ENCODE data around the gene KCP. TPM values are rescaled to one million over a fixed set of nuclear protein-coding genes. Genes with fewer than 3 reads are reported as not detected.

The KCP gene
- total and polyA plus RNA-seq, 2 of the 13 experiments (the other 11 are each of a cell fraction or from before 2014, with no cell fraction given), result 0.37 to 1.0 TPM

DNA sequence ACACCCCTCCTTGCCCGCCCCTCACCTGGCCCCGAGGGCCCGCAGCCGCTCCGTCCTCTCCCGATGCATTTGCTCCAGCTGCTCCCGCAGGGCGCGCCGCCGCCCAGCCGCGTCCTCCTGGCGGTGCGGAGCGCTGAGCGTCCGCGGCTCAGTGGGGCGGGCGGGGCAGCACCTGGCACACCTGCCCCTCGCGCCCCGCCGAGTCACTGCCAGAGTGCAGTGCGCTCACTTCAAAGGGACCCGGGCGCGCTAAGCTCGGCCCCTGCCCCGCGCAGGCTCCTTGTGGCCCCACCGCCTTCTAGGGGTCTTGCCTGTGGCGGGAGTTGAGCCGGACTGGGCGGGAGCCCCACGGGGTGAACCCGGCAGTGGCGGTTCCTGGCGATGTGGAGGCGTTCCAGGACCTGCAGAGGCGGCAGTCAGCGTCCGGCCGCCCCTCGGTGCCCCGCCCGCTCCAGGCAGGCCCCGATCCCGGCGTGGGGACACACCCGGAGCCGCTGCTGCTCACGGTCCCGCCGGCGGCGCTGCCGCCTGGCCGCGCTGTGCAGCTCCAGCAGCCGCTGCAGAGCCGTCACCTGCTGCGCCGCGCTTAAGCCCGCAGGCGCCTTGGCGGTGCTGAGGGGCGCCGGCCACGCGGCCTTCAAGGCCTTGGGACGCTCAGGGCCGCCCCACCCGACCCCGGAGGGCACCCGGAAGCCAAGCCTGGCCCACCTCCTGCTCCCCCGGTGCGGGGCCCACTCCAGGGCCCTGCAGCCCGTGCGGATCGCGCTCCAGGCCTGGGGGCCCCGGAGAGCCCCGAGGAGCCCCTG is 41.2 kb downstream of the KCP start (continued):
- TF ChIP-seq, protein P1, sequence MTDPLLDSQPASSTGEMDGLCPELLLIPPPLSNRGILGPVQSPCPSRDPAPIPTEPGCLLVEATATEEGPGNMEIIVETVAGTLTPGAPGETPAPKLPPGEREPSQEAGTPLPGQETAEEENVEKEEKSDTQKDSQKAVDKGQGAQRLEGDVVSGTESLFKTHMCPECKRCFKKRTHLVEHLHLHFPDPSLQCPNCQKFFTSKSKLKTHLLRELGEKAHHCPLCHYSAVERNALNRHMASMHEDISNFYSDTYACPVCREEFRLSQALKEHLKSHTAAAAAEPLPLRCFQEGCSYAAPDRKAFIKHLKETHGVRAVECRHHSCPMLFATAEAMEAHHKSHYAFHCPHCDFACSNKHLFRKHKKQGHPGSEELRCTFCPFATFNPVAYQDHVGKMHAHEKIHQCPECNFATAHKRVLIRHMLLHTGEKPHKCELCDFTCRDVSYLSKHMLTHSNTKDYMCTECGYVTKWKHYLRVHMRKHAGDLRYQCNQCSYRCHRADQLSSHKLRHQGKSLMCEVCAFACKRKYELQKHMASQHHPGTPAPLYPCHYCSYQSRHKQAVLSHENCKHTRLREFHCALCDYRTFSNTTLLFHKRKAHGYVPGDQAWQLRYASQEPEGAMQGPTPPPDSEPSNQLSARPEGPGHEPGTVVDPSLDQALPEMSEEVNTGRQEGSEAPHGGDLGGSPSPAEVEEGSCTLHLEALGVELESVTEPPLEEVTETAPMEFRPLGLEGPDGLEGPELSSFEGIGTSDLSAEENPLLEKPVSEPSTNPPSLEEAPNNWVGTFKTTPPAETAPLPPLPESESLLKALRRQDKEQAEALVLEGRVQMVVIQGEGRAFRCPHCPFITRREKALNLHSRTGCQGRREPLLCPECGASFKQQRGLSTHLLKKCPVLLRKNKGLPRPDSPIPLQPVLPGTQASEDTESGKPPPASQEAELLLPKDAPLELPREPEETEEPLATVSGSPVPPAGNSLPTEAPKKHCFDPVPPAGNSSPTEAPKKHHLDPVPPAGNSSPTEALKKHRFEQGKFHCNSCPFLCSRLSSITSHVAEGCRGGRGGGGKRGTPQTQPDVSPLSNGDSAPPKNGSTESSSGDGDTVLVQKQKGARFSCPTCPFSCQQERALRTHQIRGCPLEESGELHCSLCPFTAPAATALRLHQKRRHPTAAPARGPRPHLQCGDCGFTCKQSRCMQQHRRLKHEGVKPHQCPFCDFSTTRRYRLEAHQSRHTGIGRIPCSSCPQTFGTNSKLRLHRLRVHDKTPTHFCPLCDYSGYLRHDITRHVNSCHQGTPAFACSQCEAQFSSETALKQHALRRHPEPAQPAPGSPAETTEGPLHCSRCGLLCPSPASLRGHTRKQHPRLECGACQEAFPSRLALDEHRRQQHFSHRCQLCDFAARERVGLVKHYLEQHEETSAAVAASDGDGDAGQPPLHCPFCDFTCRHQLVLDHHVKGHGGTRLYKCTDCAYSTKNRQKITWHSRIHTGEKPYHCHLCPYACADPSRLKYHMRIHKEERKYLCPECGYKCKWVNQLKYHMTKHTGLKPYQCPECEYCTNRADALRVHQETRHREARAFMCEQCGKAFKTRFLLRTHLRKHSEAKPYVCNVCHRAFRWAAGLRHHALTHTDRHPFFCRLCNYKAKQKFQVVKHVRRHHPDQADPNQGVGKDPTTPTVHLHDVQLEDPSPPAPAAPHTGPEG (CRISPR knock-in tag; IDR thresholded peaks at IDR 0.05), result 0 out of 2 replicates have a peak, but pooled peaks have one; percentile 43
- TF ChIP-seq, protein P2, sequence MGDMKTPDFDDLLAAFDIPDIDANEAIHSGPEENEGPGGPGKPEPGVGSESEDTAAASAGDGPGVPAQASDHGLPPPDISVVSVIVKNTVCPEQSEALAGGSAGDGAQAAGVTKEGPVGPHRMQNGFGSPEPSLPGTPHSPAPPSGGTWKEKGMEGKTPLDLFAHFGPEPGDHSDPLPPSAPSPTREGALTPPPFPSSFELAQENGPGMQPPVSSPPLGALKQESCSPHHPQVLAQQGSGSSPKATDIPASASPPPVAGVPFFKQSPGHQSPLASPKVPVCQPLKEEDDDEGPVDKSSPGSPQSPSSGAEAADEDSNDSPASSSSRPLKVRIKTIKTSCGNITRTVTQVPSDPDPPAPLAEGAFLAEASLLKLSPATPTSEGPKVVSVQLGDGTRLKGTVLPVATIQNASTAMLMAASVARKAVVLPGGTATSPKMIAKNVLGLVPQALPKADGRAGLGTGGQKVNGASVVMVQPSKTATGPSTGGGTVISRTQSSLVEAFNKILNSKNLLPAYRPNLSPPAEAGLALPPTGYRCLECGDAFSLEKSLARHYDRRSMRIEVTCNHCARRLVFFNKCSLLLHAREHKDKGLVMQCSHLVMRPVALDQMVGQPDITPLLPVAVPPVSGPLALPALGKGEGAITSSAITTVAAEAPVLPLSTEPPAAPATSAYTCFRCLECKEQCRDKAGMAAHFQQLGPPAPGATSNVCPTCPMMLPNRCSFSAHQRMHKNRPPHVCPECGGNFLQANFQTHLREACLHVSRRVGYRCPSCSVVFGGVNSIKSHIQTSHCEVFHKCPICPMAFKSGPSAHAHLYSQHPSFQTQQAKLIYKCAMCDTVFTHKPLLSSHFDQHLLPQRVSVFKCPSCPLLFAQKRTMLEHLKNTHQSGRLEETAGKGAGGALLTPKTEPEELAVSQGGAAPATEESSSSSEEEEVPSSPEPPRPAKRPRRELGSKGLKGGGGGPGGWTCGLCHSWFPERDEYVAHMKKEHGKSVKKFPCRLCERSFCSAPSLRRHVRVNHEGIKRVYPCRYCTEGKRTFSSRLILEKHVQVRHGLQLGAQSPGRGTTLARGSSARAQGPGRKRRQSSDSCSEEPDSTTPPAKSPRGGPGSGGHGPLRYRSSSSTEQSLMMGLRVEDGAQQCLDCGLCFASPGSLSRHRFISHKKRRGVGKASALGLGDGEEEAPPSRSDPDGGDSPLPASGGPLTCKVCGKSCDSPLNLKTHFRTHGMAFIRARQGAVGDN (CRISPR knock-in tag; IDR thresholded peaks at IDR 0.05), result peak; percentile 83
- no peak for TF ChIP-seq ZNF672 (CRISPR knock-in tag; IDR thresholded peaks at IDR 0.05)
- no peak for TF ChIP-seq SOX6 (IDR thresholded peaks at IDR 0.05)
- no peak for TF ChIP-seq SOX6 (CRISPR knock-in tag; IDR thresholded peaks at IDR 0.05)
- 0 out of 2 replicates have a peak, but pooled peaks have one; percentile 54 for TF ChIP-seq SATB2 (CRISPR knock-in tag; IDR thresholded peaks at IDR 0.05)
- TF ChIP-seq, protein P3, sequence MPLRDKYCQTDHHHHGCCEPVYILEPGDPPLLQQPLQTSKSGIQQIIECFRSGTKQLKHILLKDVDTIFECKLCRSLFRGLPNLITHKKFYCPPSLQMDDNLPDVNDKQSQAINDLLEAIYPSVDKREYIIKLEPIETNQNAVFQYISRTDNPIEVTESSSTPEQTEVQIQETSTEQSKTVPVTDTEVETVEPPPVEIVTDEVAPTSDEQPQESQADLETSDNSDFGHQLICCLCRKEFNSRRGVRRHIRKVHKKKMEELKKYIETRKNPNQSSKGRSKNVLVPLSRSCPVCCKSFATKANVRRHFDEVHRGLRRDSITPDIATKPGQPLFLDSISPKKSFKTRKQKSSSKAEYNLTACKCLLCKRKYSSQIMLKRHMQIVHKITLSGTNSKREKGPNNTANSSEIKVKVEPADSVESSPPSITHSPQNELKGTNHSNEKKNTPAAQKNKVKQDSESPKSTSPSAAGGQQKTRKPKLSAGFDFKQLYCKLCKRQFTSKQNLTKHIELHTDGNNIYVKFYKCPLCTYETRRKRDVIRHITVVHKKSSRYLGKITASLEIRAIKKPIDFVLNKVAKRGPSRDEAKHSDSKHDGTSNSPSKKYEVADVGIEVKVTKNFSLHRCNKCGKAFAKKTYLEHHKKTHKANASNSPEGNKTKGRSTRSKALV (CRISPR knock-in tag; IDR thresholded peaks at IDR 0.05), result peak; percentile 86; the same call in 1 of the 2 replicates
- TF ChIP-seq EED (CRISPR knock-in tag; IDR thresholded peaks at IDR 0.05), result peak; percentile 73; the same call in 1 of the 2 replicates
- TF ChIP-seq ESRRA (CRISPR knock-in tag; IDR thresholded peaks at IDR 0.05; ENCODE audit: low read depth), result peak; percentile 52; the same call in 1 of the 2 replicates
- TF ChIP-seq, protein P4, sequence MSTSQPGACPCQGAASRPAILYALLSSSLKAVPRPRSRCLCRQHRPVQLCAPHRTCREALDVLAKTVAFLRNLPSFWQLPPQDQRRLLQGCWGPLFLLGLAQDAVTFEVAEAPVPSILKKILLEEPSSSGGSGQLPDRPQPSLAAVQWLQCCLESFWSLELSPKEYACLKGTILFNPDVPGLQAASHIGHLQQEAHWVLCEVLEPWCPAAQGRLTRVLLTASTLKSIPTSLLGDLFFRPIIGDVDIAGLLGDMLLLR (CRISPR knock-in tag; IDR thresholded peaks at IDR 0.05), result 0 out of 2 replicates have a peak, but pooled peaks have one; percentile 43
- peak; percentile 57 for TF ChIP-seq ZNF883 (CRISPR knock-in tag; IDR thresholded peaks at IDR 0.05; ENCODE audit: not compliant biosample characterization)
- TF ChIP-seq MYC (CRISPR knock-in tag; IDR thresholded peaks at IDR 0.05; ENCODE audit: borderline replicate concordance), result peak; percentile 51; the same call in 1 of the 2 replicates
- no peak for TF ChIP-seq HMG20B (CRISPR knock-in tag; conservative IDR thresholded peaks at IDR 0.05)
- no peak for TF ChIP-seq POLR2AphosphoS2 (IDR thresholded peaks at IDR 0.05; ENCODE audit: low read depth, low read length)
- TF ChIP-seq ZNF333 (CRISPR knock-in tag; IDR thresholded peaks at IDR 0.05; ENCODE audit: borderline replicate concordance), result peak; percentile 82; the same call in 1 of the 2 replicates
- no peak; the same call in 1 of the 2 replicates for TF ChIP-seq ZBTB20 (CRISPR knock-in tag; IDR thresholded peaks at IDR 0.05; ENCODE audit: borderline replicate concordance, low read depth)
